Measurements from ENCODE around the gene APOM.

Gene APOM

GRCh38 chr6:31705931-31706330, 50.2 kb downstream of the APOM start:
- DNase-seq (ENCODE audit: low read depth) = no peak

- DNase-seq (ENCODE audit: low read depth) = no peak
These were observed 50.9 kb downstream of the APOM start, which contains the start of gene LY6G6F for GRCh38 chr6:31706599-31706998. TSS of gene LY6G6F (plus strand) at chr6:31706866. CDS start at chr6:31706907, 41 bp downstream.

- DNase-seq (ENCODE audit: low read depth) = no peak
These were observed 52.0 kb downstream of the APOM start for GRCh38 chr6:31707701-31708100.
